WTC11 (cell line): Measurements from ENCODE around the gene COX17. TPM values are rescaled to one million over a fixed set of nuclear protein-coding genes. Genes with fewer than 3 reads are reported as not detected.

ENCODE experiments used
- ATAC-seq: fragments of 200-7000 bp; cut with Tn5 transposase; 2 replicates; pipeline ENCODE4 v1.10.0; 2021; ENCODE audit warnings: mild to moderate bottlenecking, moderate library complexity
- CTCF ChIA-PET: fragments of 300-600 bp; sonication (Branson Sonifier 250); formaldehyde crosslinking; loops from one replicate; lab custom pipeline; 2021; ENCODE audit warnings: antibody characterized with exemption; lab: Charles Lee
- POLR2A ChIA-PET: fragments of 350-600 bp; sonication (Branson Sonifier 250); formaldehyde crosslinking; loops from one replicate; lab custom pipeline; 2021; ENCODE audit warnings: antibody characterized with exemption; lab: Charles Lee
- DNase-seq: peaks from one replicate; pipeline ENCODE4 v3.0.0; 2021; ENCODE audit warnings: low spot score
- H3K27ac Mint-ChIP-seq: 2 replicates; pipeline ENCODE4 v1.8.0; 2021; ENCODE audit warnings: mixed read lengths
- H3K27me3 Mint-ChIP-seq: 2 replicates; pipeline ENCODE4 v1.8.0; 2021; ENCODE audit warnings: low read depth, mild to moderate bottlenecking, moderate library complexity, mixed read lengths
- H3K36me3 Mint-ChIP-seq: 2 replicates; pipeline ENCODE4 v1.8.0; 2021; ENCODE audit warnings: mixed read lengths
- H3K4me1 Mint-ChIP-seq: 2 replicates; pipeline ENCODE4 v1.8.0; 2022; ENCODE audit warnings: mixed read lengths
- H3K4me3 Mint-ChIP-seq: 2 replicates; pipeline ENCODE4 v1.8.0; 2021; ENCODE audit warnings: mild to moderate bottlenecking, moderate library complexity, mixed read lengths
- H3K9me3 Mint-ChIP-seq: 2 replicates; pipeline ENCODE4 v1.8.0; 2021; ENCODE audit warnings: mixed read lengths
- FOXK1 ChIP-seq: sonication (generic); formaldehyde crosslinking; IDR thresholded peaks from 2 replicates; pipeline ENCODE4 v1.8.0; 2022; ENCODE audit warnings: mild to moderate bottlenecking, moderate library complexity, missing genetic modification reagents
- HMGA2 ChIP-seq: fragments of 250-450 bp; sonication (Bioruptor Pico); IDR thresholded peaks from 2 replicates; pipeline ENCODE4 v1.4.0; 2021; ENCODE audit warnings: mild to moderate bottlenecking, moderate library complexity
- JAZF1 ChIP-seq: fragments of 250-450 bp; sonication (Bioruptor Pico); IDR thresholded peaks from 2 replicates; pipeline ENCODE4 v1.9.0; 2021; ENCODE audit warnings: moderate library complexity, mild to moderate bottlenecking, inconsistent platforms
- RELA ChIP-seq: sonication (generic); formaldehyde crosslinking; IDR thresholded peaks from 2 replicates; pipeline ENCODE4 v1.8.1; 2022; ENCODE audit warnings: missing genetic modification reagents, mild to moderate bottlenecking, borderline replicate concordance
- TEAD1 ChIP-seq: sonication (generic); formaldehyde crosslinking; IDR thresholded peaks from 2 replicates; pipeline ENCODE4 v1.8.0; 2022; ENCODE audit warnings: mild to moderate bottlenecking, missing genetic modification reagents
- ZNF121 ChIP-seq: sonication (generic); formaldehyde crosslinking; IDR thresholded peaks from 2 replicates; pipeline ENCODE4 v1.8.0; 2023; ENCODE audit warnings: missing genetic modification reagents
- ZNF232 ChIP-seq: sonication (generic); formaldehyde crosslinking; IDR thresholded peaks from 2 replicates; pipeline ENCODE4 v1.8.0; 2022; ENCODE audit warnings: mild to moderate bottlenecking, missing genetic modification reagents
- ZNF396 ChIP-seq: fragments of 250-450 bp; sonication (Bioruptor Pico); IDR thresholded peaks from 2 replicates; pipeline ENCODE4 v1.8.0; 2021; ENCODE audit warnings: mild to moderate bottlenecking, moderate library complexity, borderline replicate concordance
- ZNF416 ChIP-seq: fragments of 250-450 bp; sonication (Bioruptor Pico); IDR thresholded peaks from 2 replicates; pipeline ENCODE4 v1.9.0; 2021; ENCODE audit warnings: mild to moderate bottlenecking, inconsistent platforms
- total RNA-seq: library from RNA; stranded (reverse); gene quantifications from 3 replicates; pipeline ENCODE4 v1.2.3, GENCODE V29; 2021
- TF ChIP-seq, protein P1 (sequence below): sonication (generic); formaldehyde crosslinking; IDR thresholded peaks from 2 replicates; pipeline ENCODE4 v1.8.0; 2022; ENCODE audit warnings: missing genetic modification reagents
- TF ChIP-seq, protein P2 (sequence below): sonication (generic); formaldehyde crosslinking; IDR thresholded peaks from 2 replicates; pipeline ENCODE4 v1.8.0; 2023; ENCODE audit warnings: missing genetic modification reagents, mild to moderate bottlenecking, borderline replicate concordance
- TF ChIP-seq, protein P3 (sequence below): fragments of 250-450 bp; sonication (Bioruptor Pico); IDR thresholded peaks from 2 replicates; pipeline ENCODE4 v1.9.0; 2021; ENCODE audit warnings: mild to moderate bottlenecking
- TF ChIP-seq, protein P4 (sequence below): sonication (generic); formaldehyde crosslinking; IDR thresholded peaks from 2 replicates; pipeline ENCODE4 v1.8.1; 2022; ENCODE audit warnings: mild to moderate bottlenecking, moderate library complexity, missing genetic modification reagents
- TF ChIP-seq, protein P5 (sequence below): fragments of 250-450 bp; sonication (Bioruptor Pico); IDR thresholded peaks from 2 replicates; pipeline ENCODE4 v1.8.0; 2021; ENCODE audit warnings: mild to moderate bottlenecking
- TF ChIP-seq, protein P6 (sequence below): sonication (generic); formaldehyde crosslinking; IDR thresholded peaks from 2 replicates; pipeline ENCODE4 v1.8.1; 2023; ENCODE audit warnings: mild to moderate bottlenecking, missing genetic modification reagents

Gene COX17
- total RNA-seq, 1 experiment from 2014 or later, result 56.0 TPM

DNA sequence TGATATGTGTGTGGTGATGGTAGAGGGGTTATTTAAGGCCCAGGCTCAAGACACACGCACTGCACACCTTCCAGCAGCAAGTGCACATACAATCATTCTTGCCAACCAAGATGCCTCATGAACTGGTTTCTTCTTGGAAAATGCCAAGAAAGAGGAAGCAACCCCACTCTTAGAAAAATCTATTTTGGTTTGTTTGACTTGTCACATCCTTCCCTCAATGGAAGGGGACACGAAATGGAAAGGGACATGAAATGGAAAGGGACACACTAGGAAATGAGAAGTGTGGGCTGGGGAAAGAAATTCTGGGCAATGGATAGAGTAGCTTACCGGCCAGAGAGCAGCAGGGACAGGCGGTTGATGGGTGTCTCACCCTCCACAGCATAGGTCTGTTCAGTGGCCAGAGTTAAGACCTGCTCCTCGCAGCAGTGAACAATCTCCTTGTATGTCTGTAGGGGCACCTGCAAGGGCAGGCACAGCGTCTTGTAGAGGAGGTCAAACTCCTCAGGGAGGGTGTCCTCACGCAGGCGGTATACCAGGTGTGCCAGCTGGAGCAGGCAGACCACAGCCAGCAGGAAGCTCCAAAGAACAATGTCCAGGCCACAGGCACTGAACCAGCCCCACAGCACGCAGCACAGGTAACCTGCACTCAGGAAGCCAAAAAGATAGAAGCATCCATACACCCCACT, 17.5 kb downstream of the COX17 start (continued):
- no peak for TF ChIP-seq ZNF396 (CRISPR knock-in tag)
- TF ChIP-seq, protein P1, sequence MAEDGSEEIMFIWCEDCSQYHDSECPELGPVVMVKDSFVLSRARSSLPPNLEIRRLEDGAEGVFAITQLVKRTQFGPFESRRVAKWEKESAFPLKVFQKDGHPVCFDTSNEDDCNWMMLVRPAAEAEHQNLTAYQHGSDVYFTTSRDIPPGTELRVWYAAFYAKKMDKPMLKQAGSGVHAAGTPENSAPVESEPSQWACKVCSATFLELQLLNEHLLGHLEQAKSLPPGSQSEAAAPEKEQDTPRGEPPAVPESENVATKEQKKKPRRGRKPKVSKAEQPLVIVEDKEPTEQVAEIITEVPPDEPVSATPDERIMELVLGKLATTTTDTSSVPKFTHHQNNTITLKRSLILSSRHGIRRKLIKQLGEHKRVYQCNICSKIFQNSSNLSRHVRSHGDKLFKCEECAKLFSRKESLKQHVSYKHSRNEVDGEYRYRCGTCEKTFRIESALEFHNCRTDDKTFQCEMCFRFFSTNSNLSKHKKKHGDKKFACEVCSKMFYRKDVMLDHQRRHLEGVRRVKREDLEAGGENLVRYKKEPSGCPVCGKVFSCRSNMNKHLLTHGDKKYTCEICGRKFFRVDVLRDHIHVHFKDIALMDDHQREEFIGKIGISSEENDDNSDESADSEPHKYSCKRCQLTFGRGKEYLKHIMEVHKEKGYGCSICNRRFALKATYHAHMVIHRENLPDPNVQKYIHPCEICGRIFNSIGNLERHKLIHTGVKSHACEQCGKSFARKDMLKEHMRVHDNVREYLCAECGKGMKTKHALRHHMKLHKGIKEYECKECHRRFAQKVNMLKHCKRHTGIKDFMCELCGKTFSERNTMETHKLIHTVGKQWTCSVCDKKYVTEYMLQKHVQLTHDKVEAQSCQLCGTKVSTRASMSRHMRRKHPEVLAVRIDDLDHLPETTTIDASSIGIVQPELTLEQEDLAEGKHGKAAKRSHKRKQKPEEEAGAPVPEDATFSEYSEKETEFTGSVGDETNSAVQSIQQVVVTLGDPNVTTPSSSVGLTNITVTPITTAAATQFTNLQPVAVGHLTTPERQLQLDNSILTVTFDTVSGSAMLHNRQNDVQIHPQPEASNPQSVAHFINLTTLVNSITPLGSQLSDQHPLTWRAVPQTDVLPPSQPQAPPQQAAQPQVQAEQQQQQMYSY, result no peak
- TF ChIP-seq, protein P2, sequence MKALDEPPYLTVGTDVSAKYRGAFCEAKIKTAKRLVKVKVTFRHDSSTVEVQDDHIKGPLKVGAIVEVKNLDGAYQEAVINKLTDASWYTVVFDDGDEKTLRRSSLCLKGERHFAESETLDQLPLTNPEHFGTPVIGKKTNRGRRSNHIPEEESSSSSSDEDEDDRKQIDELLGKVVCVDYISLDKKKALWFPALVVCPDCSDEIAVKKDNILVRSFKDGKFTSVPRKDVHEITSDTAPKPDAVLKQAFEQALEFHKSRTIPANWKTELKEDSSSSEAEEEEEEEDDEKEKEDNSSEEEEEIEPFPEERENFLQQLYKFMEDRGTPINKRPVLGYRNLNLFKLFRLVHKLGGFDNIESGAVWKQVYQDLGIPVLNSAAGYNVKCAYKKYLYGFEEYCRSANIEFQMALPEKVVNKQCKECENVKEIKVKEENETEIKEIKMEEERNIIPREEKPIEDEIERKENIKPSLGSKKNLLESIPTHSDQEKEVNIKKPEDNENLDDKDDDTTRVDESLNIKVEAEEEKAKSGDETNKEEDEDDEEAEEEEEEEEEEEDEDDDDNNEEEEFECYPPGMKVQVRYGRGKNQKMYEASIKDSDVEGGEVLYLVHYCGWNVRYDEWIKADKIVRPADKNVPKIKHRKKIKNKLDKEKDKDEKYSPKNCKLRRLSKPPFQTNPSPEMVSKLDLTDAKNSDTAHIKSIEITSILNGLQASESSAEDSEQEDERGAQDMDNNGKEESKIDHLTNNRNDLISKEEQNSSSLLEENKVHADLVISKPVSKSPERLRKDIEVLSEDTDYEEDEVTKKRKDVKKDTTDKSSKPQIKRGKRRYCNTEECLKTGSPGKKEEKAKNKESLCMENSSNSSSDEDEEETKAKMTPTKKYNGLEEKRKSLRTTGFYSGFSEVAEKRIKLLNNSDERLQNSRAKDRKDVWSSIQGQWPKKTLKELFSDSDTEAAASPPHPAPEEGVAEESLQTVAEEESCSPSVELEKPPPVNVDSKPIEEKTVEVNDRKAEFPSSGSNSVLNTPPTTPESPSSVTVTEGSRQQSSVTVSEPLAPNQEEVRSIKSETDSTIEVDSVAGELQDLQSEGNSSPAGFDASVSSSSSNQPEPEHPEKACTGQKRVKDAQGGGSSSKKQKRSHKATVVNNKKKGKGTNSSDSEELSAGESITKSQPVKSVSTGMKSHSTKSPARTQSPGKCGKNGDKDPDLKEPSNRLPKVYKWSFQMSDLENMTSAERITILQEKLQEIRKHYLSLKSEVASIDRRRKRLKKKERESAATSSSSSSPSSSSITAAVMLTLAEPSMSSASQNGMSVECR (CRISPR knock-in tag), result no peak

DNA sequence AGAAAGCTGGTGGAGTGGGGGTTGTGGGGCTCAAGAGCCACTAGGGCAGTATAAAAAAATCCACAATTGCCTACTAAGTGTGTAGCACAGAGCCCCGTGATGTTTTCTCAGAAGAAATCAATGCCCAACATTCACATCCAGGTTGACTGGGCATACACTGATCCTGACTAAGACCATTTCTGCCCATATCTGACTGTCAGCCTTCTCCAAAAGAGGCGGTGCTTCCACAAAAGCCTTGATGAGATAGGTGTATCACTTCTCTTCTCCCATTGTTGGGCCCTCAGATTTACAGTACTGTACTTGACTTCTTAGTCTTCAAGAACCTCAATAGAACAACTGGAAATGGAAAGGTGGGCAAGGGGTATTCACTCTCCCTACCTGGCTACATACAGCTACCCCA, 18.2 kb downstream of the COX17 start:
- peaks cover 3% of the 10 kb centered on the region; the same call in 1 of the 2 replicates for H3K4me1 Mint-ChIP-seq
- ChIA-PET POLR2A (interaction anchor here (0.7 kb wide), 1 partner anchor 783 kb away, joined by 5 read pairs; no protein-coding TSS in a partner anchor), CTCF (no interaction called here)
- ATAC-seq (no peak), DNase-seq (no peak)
- no peaks in the 10 kb centered on the region for H3K9me3 Mint-ChIP-seq
- no peak overlapping the region for H3K27ac Mint-ChIP-seq
- no peak overlapping the region for H3K4me3 Mint-ChIP-seq
- H3K27me3 Mint-ChIP-seq, result no peaks in the 10 kb centered on the region
- no peaks in the 10 kb centered on the region for H3K36me3 Mint-ChIP-seq
- no peak for TF ChIP-seq HMGA2 (CRISPR knock-in tag)
- no peak for TF ChIP-seq ZNF121 (CRISPR knock-in tag)
- TF ChIP-seq, protein P3, sequence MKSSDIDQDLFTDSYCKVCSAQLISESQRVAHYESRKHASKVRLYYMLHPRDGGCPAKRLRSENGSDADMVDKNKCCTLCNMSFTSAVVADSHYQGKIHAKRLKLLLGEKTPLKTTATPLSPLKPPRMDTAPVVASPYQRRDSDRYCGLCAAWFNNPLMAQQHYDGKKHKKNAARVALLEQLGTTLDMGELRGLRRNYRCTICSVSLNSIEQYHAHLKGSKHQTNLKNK (CRISPR knock-in tag), result no peak
- TF ChIP-seq, protein P4, sequence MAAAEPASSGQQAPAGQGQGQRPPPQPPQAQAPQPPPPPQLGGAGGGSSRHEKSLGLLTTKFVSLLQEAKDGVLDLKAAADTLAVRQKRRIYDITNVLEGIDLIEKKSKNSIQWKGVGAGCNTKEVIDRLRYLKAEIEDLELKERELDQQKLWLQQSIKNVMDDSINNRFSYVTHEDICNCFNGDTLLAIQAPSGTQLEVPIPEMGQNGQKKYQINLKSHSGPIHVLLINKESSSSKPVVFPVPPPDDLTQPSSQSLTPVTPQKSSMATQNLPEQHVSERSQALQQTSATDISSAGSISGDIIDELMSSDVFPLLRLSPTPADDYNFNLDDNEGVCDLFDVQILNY (CRISPR knock-in tag), result no peak
- TF ChIP-seq, protein P5, sequence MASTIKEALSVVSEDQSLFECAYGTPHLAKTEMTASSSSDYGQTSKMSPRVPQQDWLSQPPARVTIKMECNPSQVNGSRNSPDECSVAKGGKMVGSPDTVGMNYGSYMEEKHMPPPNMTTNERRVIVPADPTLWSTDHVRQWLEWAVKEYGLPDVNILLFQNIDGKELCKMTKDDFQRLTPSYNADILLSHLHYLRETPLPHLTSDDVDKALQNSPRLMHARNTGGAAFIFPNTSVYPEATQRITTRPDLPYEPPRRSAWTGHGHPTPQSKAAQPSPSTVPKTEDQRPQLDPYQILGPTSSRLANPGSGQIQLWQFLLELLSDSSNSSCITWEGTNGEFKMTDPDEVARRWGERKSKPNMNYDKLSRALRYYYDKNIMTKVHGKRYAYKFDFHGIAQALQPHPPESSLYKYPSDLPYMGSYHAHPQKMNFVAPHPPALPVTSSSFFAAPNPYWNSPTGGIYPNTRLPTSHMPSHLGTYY, result no peak
- no peak for TF ChIP-seq ZNF232 (CRISPR knock-in tag)
- no peak for TF ChIP-seq RELA (CRISPR knock-in tag)
- no peak for TF ChIP-seq JAZF1 (CRISPR knock-in tag)
- TF ChIP-seq FOXK1 (CRISPR knock-in tag), result no peak
- TF ChIP-seq, protein P6, sequence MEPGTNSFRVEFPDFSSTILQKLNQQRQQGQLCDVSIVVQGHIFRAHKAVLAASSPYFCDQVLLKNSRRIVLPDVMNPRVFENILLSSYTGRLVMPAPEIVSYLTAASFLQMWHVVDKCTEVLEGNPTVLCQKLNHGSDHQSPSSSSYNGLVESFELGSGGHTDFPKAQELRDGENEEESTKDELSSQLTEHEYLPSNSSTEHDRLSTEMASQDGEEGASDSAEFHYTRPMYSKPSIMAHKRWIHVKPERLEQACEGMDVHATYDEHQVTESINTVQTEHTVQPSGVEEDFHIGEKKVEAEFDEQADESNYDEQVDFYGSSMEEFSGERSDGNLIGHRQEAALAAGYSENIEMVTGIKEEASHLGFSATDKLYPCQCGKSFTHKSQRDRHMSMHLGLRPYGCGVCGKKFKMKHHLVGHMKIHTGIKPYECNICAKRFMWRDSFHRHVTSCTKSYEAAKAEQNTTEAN (CRISPR knock-in tag), result no peak
- TF ChIP-seq ZNF416 (CRISPR knock-in tag), result no peak
- no peak for TF ChIP-seq TEAD1 (CRISPR knock-in tag)
